SKM-1 treated with dmso at 0.1 percent for 144 hours (cell line): ENCODE data around the gene FOXO3.
A peak's percentile ranks its signal among the peaks of the same experiment; 100 is the strongest.

Experiments
- DNase-seq: peaks from one replicate; lab custom pipeline; 2025; ENCODE audit not compliant: unreplicated experiment; lab: John Stamatoyannopoulos, UW

Gene FOXO3

DNA sequence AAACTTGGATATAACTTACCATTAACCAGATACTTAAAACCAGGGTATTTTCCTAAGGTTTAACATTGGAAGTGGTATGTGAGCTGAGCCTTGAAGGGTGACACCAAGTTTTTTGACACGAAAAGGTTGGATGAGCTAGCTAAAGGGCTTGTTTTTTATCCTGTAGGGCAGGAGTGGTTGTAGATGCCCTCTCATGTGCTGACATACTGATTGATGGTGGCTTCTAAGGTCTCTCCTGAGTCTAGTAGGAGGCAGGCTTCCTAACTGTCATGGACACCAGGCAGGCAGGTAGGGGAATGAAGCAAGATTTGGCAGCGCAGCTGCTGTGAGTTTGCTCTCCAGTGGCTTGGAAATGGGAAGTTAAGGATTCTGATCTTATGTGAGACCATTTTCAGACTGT lies 66.1 kb downstream of the FOXO3 start:
- DNase-seq = no peak

DNA sequence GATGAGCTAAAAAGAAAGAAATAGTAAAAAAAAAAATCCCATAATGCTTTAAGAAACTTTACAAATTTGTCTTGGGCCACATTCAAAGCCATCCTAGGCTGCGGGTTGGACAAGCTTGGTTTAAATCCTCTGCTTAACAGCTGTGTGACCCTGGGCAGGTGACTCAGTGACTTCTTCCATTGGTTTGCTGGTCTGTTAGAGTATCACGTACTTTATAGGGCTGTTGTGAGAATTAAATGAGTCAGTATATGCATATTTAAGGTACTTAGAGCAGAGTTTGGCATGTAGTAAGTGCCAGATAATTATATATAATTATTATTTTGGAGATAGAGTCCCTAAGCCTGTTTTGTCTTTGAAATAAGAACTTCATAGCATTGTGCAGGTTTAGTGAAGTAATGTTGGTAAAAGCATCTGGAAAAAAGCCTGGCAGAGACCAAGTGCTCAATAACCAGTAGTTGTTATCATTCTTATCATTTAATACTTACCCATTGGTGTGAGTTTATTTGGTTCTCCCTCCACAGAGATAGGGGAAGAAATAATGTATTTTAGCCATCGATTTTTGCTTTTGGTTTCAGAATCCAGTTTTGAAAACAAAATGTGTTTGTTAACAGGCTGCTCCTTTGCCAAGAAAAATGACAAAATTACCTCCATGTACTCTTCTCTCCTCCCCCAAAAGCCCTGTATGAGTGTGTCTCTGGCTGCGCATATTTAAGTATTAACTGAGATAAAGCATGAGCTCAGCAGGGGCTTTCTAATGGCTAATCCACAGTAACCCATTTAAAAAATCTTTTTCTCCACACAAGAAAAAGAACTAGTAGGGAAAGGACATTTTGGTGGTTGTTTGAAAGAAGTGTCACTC lies 67.2 kb downstream of the FOXO3 start:
- no peak for DNase-seq

GRCh38 chr6:108630050-108630714 lies 69.5 kb downstream of the FOXO3 start:
- peak; percentile 40 for DNase-seq

GRCh38 chr6:108632441-108632840 lies 71.7 kb downstream of the FOXO3 start:
- no peak for DNase-seq

GRCh38 chr6:108633436-108633835 lies 72.7 kb downstream of the FOXO3 start:
- DNase-seq = no peak

DNA sequence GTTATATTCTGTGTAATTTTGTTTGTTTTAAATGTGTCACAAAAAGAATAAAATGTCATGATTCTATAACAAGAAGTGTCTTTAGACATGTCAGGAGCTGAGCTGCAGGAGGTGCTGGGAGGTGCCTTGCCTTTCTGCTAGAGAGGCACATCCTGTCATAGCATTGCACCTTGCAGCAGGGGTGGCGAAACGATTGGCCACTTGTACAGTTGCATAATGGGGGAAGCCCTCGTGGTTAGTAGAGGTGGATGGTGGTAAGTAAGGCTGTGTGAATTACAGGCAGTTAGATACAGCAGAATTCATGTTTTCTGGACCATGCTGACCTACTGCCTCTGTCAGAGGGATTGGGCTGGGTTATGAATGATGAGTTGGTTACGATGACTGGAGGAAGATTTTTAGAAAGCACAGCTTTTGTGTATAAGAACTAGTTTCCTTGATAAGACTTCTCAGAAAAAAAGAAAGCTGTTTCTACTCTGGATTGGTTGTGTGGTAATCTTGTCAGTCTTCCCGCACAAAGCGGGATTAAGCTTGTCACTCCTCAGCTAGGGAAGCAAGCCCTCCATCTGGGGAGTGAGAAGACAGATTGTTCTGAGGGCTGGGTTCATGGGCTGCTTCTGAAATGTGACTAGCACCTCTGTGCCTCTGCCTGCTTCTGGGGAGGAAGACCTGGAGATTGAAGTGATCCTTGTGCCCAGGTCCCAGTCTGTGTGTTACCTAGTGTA lies 74.9 kb downstream of the FOXO3 start:
- DNase-seq = peak; percentile 91

DNA sequence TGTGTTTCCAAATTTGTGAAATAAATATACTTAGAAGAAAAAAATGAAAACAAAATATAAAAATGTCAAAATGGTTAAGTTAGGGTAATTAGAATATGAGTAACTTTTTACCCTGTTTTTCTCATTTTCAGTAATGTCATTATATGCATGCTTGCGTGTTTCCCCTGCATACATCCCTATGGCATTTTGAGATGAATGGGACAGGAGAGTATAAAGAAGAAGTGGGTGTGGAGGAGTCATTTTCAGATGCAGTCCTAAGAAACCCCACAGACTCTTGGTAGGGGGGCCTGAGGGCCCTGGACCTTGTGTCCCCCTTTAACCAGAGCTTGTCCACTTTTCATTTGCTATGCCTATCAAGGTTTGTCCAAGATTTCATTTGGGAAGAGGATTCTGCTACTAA lies 77.2 kb downstream of the FOXO3 start:
- no peak for DNase-seq

GRCh38 chr6:108638993-108639392 lies 78.3 kb downstream of the FOXO3 start:
- no peak for DNase-seq

- no peak for DNase-seq
These were observed 79.4 kb downstream of the FOXO3 start for GRCh38 chr6:108640104-108640503.

DNA sequence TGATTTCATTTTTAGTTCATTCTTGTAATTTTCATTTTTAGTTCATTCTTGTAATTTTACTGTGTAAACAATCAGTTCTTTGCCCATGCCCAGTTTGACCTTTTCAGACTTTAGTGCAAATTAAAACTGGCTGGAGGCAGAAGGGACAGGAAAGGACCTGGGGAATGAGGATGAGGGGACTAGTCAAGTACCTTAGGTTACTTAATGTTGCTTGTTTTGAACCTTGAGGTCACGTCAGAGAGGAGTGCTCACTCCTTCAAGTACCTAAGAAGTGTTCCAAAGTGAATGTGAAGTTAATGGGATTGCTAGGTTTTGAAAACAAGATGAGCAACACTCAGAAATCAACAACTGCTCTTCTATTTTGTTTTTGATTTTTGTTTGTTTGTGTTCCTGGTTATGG lies 82.5 kb downstream of the FOXO3 start:
- DNase-seq = no peak

DNA sequence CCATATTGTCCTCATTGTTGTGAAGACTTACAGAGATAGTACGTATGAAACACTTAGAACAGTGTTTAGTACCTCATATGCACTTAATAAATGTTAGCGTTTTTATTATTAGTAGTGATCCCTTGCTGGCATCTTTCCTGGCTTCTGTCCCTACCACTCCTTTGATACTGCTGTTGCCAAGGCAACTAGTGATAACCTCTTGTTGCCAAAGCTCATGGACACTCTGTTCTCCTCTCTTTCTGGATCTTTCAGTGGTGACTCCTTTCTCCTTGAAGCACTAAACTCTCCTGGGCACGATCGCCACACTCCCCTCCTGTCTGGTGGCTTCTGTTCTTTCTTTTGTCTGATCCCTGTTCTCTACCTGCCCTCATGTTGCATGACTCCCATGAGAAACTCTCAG lies 83.5 kb downstream of the FOXO3 start:
- no peak for DNase-seq

GRCh38 chr6:108648191-108648590 lies 87.5 kb downstream of the FOXO3 start:
- DNase-seq = peak; percentile 24

DNA sequence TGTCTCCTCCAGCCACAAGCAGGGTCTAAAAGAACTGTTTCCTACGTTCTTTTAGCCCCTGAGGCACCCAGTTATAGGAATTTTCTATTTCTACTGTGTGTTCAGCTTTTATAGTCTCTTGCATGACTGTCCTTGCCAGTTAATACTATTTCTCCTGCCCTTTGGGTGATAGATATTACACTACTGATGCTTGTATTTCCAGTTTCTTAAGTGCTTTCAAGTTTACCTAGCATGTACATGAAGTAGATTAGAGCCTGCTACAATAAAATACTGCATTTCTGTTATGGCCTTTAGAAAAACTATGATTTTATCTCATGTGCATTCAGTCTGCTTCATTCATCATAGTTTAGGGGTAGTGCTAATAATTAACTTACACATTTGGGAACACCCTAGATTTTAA lies 89.6 kb downstream of the FOXO3 start:
- DNase-seq = no peak

DNA sequence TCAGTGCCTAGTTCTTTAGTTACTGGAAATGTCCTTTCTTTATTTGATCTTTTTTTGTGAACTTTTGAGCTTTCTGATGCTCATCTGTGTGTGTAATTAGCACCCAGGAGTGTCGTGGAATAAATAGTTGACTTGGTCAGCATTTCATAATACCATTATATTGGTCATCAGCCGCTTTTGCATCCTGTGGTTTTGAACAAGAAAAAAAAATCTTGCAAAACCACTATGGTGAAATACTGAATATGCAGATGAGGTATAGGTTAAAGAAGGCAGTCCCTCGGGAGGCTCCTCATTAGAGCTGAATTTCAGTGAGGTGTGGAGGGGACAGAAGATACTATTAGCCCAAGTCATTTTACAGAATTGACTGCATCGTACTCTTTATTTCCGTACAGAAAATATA lies 90.1 kb downstream of the FOXO3 start:
- peak; percentile 86 for DNase-seq

- no peak for DNase-seq
These were observed 90.9 kb downstream of the FOXO3 start for GRCh38 chr6:108651340-108652227.

GRCh38 chr6:108652375-108652774 lies 91.7 kb downstream of the FOXO3 start:
- DNase-seq = no peak

DNA sequence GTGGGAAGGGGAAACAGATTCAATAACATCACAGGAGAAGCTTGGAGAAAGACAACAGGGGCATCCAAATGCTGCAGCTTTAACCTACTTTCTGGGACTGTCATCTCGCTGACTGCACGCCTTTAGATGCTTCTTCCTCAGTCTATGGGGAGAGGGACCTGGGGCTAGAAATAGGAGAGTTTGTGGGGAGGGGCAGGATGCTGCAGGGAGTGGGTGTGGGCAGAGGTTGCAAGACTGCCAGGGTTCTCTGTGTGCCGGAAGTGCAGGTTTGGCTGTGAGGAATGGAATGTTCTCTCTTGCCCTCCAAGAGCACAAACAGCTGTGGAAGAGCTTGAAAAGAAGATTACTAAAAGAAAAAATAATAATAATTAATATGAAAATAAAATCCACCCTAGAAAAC lies 93.2 kb downstream of the FOXO3 start:
- DNase-seq = no peak

GRCh38 chr6:108654465-108655106 lies 93.9 kb downstream of the FOXO3 start:
- DNase-seq = no peak

GRCh38 chr6:108655806-108656651 lies 95.3 kb downstream of the FOXO3 start:
- no peak for DNase-seq
